K562 treated with DMSO at 1 percent for 12 hours (cell line): ENCODE results near the gene SLC22A9. TPM values are rescaled to one million over a fixed set of nuclear protein-coding genes. Genes with fewer than 3 reads are reported as not detected.

Experiments
- total RNA-seq: library from RNA; unstranded; fragments of 300-600 nt; gene quantifications from 2 replicates; pipeline ENCODE4 v1.2.3, GENCODE V29; 2022; ENCODE audit not compliant: insufficient read depth

SLC22A9 gene
- not detected in 2 replicates for total RNA-seq

DNA sequence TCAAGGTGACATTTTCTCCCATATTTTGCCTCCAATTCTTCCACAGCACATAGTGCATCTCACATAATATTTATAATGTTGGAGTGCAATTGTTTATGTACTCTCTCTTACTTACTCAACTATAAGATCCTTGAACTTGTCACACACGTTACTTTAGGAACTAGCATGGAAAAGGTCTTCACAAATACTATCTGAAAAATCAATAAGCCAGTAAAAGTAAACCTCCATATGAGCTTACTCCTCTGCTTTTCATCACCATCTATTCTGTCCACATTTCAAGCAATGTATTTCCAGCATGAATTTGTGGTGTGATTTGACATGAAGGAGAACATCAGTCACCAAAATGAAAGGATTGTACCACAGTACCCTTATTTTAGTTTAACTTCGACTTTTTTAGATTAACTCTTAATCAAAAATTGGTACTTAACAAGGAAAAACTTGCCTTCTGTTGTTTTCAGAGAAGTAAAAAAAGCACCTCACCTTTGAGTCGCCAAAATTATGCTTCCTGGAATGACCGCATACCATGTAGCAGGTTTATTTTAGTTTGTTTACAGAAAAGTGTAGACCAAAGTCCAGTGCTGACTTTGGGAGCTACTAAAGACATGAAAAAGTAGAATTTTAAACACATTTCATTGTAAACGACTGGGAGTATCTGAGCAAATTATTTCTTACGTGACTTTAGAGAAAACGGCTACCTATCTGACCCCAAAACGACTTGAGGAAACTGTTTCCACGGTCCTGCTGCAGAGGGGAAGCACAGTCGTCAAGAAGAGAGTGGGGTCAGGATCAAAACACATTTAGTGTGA is at the start of gene SLC22A9:
TSS of gene SLC22A9 (plus strand) at position 621 of the 806 bp plus-strand sequence. CDS start 272 bp downstream, outside the sequence.

Other genes starting within 250 kb of the SLC22A9 start
- not detected in 2 replicates for gene SLC22A24, start 225.6 kb upstream of the SLC22A9 start, total RNA-seq
- gene SLC22A25, start 126.2 kb upstream of the SLC22A9 start, total RNA-seq, result not detected in 2 replicates
- gene PLAAT5, start 121.4 kb downstream of the SLC22A9 start, total RNA-seq, result not detected in 2 replicates
- gene LGALS12, start 136.3 kb downstream of the SLC22A9 start, total RNA-seq, result 3.1 and 8.7 TPM in 2 replicates
- gene PLAAT4, start 167.0 kb downstream of the SLC22A9 start, total RNA-seq, result 27.8 and 28.6 TPM in 2 replicates
- not detected in 2 replicates for gene PLAAT2, start 193.6 kb downstream of the SLC22A9 start, total RNA-seq
- gene PLAAT3, start 244.6 kb downstream of the SLC22A9 start, total RNA-seq, result 10.1 and 13.7 TPM in 2 replicates